Neural progenitor cell (in vitro differentiated cells): Measurements from ENCODE around the gene ZBTB20.

Source experiments
- EZH2 ChIP-seq: fragments of 200-600 bp; sonication (generic); IDR thresholded peaks from 2 replicates; pipeline ENCODE4 v1.6.1; 2017; ENCODE audit warnings: antibody characterized with exemption, mild to moderate bottlenecking, moderate library complexity
- EZH2phosphoT487 ChIP-seq: fragments of 200-600 bp; sonication (generic); IDR thresholded peaks from 2 replicates; pipeline ENCODE4 v1.6.1; 2017; ENCODE audit warnings: antibody characterized with exemption
- TF ChIP-seq, protein P1 (sequence below): fragments of 200-600 bp; sonication (generic); IDR thresholded peaks from 2 replicates; pipeline ENCODE4 v1.5.1; 2017; ENCODE audit warnings: antibody characterized with exemption, mild to moderate bottlenecking

DNA sequence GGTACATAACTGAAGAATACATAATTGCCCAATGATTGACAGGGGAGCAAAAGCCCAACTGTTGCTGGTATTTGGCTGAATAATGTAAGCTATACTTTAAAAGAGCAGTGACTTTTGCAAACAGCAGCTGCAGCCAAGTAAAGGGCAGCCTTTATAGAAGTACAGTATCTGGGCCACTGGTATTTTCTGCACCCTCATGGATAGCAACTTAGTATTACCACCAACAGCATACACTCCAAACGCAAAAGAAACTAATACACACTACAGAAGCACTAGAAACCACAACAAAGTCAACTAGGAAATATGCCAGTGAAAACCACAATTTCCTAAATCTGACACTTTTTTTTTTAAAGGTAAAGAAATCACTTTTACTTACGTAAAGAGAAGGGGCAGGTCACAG lies 647.1 kb downstream of the ZBTB20 start:
- TF ChIP-seq, protein P1, sequence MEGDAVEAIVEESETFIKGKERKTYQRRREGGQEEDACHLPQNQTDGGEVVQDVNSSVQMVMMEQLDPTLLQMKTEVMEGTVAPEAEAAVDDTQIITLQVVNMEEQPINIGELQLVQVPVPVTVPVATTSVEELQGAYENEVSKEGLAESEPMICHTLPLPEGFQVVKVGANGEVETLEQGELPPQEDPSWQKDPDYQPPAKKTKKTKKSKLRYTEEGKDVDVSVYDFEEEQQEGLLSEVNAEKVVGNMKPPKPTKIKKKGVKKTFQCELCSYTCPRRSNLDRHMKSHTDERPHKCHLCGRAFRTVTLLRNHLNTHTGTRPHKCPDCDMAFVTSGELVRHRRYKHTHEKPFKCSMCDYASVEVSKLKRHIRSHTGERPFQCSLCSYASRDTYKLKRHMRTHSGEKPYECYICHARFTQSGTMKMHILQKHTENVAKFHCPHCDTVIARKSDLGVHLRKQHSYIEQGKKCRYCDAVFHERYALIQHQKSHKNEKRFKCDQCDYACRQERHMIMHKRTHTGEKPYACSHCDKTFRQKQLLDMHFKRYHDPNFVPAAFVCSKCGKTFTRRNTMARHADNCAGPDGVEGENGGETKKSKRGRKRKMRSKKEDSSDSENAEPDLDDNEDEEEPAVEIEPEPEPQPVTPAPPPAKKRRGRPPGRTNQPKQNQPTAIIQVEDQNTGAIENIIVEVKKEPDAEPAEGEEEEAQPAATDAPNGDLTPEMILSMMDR, result no peak
- no peak for TF ChIP-seq EZH2
- no peak for TF ChIP-seq EZH2phosphoT487
